Common myeloid progenitor, CD34-positive (primary cell): Measurements from ENCODE around the gene OR52D1.

Experiments
- CTCF ChIA-PET: fragments of 350-600 bp; sonication (Branson Sonifier 250); formaldehyde crosslinking; loops from one replicate; lab custom pipeline; 2021; ENCODE audit warnings: antibody characterized with exemption; lab: Charles Lee
- POLR2A ChIA-PET: fragments of 350-600 bp; sonication (Branson Sonifier 250); formaldehyde crosslinking; loops from one replicate; lab custom pipeline; 2021; ENCODE audit warnings: antibody characterized with exemption; lab: Charles Lee
- DNase-seq, 3 donors: peaks; one replicate each; pipeline versions ENCODE4 v3.0.0 to v3.0.0-alpha.2; 2013
- H3K27ac ChIP-seq, 2 experiments: 1 replicate in 1 of 2; 2 replicates in 1 of 2; pipeline ENCODE4 v1.7.0; 2013; ENCODE audit warnings: inconsistent platforms in 2 of 2, low read length in 2 of 2, mild to moderate bottlenecking in 2 of 2, low read depth in 1 of 2, moderate library complexity in 1 of 2; ENCODE audit not compliant: severe bottlenecking in 2 of 2, insufficient read depth in 1 of 2, poor library complexity in 1 of 2
- H3K27me3 ChIP-seq, 5 experiments: replicated peaks in 2 of 5; 1 replicate in 3 of 5; 2 replicates in 2 of 5; pipeline versions ENCODE4 v1.6.1 to v1.7.0; 2013; ENCODE audit warnings: low read length in 4 of 5, mild to moderate bottlenecking in 2 of 5, moderate library complexity in 2 of 5, inconsistent platforms in 1 of 5; ENCODE audit not compliant: insufficient read depth in 5 of 5, control insufficient read depth in 4 of 5
- H3K36me3 ChIP-seq, 4 experiments: 1 replicate in 2 of 4; 2 replicates in 2 of 4; pipeline versions ENCODE4 v1.6.1 to v1.7.0; 2013; ENCODE audit warnings: low read length in 3 of 4, control low read depth in 1 of 4, mild to moderate bottlenecking in 1 of 4; ENCODE audit not compliant: control insufficient read depth in 4 of 4, insufficient read depth in 4 of 4
- H3K4me1 ChIP-seq, 4 experiments: 1 replicate in 3 of 4; 2 replicates in 1 of 4; pipeline versions ENCODE4 v1.6.1 to v1.7.1; 2013; ENCODE audit warnings: low read length in 3 of 4, mild to moderate bottlenecking in 3 of 4, control low read depth in 1 of 4, inconsistent platforms in 1 of 4, moderate library complexity in 1 of 4; ENCODE audit not compliant: control insufficient read depth in 4 of 4, insufficient read depth in 4 of 4; ENCODE audit errors: control extremely low read depth in 1 of 4
- H3K4me3 ChIP-seq, 7 experiments: 1 replicate in 4 of 7; 2 replicates in 3 of 7; pipeline versions ENCODE4 v1.5.1 to v1.7.0; 2013; ENCODE audit warnings: mild to moderate bottlenecking in 7 of 7, low read length in 6 of 7, moderate library complexity in 6 of 7, inconsistent platforms in 2 of 7, low read depth in 2 of 7, control low read depth in 1 of 7; ENCODE audit not compliant: insufficient read depth in 4 of 7, control insufficient read depth in 1 of 7; ENCODE audit errors: extremely low read depth in 1 of 7
- H3K9me3 ChIP-seq, 5 experiments: 1 replicate in 4 of 5; 2 replicates in 1 of 5; pipeline versions ENCODE4 v1.6.1 to v1.7.1; 2013; ENCODE audit warnings: low read length in 4 of 5, mild to moderate bottlenecking in 2 of 5, inconsistent platforms in 1 of 5, low read depth in 1 of 5, moderate library complexity in 1 of 5; ENCODE audit not compliant: control insufficient read depth in 4 of 5, insufficient read depth in 2 of 5; ENCODE audit errors: control extremely low read depth in 1 of 5
- WGBS: methylation state at CpG from one replicate; pipeline ENCODE4 v1.1.5; 2013; ENCODE audit not compliant: insufficient coverage; 5-methylcytosine and 5-hydroxymethylcytosine counted together

The OR52D1 gene

DNA sequence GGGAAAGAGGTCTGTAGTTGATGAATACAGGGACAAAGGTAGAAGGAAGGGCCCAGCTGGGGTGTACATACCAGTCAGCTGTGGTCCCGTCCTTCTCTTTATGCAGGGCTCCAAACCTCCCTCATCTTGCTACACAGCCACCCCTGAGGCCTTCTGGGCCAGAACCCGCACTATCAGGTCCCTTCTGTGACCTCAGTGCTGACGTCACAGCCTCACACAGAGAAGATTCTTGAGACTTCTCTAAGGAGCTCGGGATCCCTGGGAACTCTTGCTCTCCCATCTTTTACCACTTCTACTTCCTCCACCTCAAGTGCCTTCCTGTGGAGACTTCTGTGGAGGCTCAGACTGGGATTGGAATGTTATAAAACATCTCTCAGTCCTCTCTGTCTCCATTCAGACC, 21.3 kb downstream of the OR52D1 start, which contains the start of gene UBQLN3:
TSS of gene UBQLN3 (minus strand) at position 155 of the 400 bp plus-strand sequence. CDS start 399 bp downstream, outside the sequence.
- Histone ChIP-seq H3K9me3 (no peaks in the 10 kb centered on the region), H3K27ac (no peak within 1 kb of the TSS), H3K36me3 (no peaks in the 10 kb centered on the region), H3K4me1 (no peaks in the 10 kb centered on the region), H3K4me3 (no peak within 1 kb of the TSS), H3K27me3 (peaks cover 0 to 2% (median 0%) of the 10 kb centered on the region in 5 experiments)
- POLR2A ChIA-PET: no interaction called here
- no peak for DNase-seq
- 94% methylated on average over 2 of the region's 4 CpGs for WGBS
- CTCF ChIA-PET: interaction anchor here (0.9 kb wide), 1 partner anchor 224 kb away, joined by 3 read pairs; no protein-coding TSS in a partner anchor

DNA sequence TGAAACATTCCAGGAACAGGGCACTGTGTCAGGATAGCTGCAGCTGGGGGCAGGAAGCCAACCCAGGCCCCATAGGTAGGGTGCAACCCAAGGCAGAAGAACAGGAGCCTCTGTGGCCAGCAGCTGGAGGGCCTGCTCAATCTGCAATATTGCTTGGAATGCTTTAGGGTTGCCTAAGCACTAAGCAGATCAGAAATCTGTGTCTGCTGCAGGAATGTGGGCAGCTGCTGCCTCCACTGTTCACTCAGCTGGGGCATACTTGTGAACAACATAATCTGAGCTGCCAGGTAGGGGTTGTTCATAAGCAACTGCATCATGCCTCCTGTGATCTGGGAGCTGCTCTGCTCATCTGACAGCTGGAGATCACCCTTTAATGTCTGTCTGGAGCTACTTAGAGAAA, 26.4 kb downstream of the OR52D1 start:
- Histone ChIP-seq H3K9me3 (no peaks in the 10 kb centered on the region), H3K4me3 (no peak overlapping the region), H3K36me3 (no peaks in the 10 kb centered on the region), H3K27ac (no peak overlapping the region), H3K4me1 (no peaks in the 10 kb centered on the region), H3K27me3 (no peaks in the 10 kb centered on the region)
- DNase-seq: no peak
- ChIA-PET CTCF (interaction anchor here (1.0 kb wide), 1 partner anchor 13 kb away, joined by 3 read pairs; no protein-coding TSS in a partner anchor), POLR2A (no interaction called here)

DNA sequence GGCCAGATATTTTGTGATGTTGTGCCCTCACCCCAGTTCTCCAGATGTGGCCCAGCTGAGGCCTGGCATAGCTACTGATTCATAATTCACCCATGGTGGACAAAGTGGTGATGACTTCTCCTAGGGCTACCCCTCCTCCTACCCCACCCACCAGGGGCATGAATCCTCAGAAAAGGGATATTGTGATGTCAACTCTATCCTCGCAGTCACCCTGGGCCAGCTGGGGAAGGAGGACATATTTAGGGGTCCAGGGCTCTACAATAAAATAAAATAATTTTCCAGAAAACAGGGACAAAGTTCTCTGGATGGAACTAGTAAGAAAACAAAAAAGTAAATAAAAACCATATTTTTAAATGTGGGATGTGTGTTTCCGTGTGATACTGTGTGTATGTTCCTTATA, 28.1 kb downstream of the OR52D1 start, which contains the start of gene UBQLNL:
TSS of gene UBQLNL (minus strand) at position 101 of the 400 bp plus-strand sequence. CDS start 258 bp downstream, outside the sequence.
- H3K27ac ChIP-seq: no peak within 1 kb of the TSS
- H3K4me3 ChIP-seq: no peak within 1 kb of the TSS
- H3K27me3 ChIP-seq: no peaks in the 10 kb centered on the region
- WGBS: no CpG with 5 or more reads among the region's 2 CpGs
- no peaks in the 10 kb centered on the region for H3K4me1 ChIP-seq
- H3K36me3 ChIP-seq: no peaks in the 10 kb centered on the region
- no peaks in the 10 kb centered on the region for H3K9me3 ChIP-seq
- CTCF ChIA-PET: interaction anchor here (0.7 to 1.3 kb wide), 2 partner anchors 9 to 13 kb away, joined by 3 read pairs; no protein-coding TSS in a partner anchor
- POLR2A ChIA-PET: no interaction called here
- DNase-seq: no peak

DNA sequence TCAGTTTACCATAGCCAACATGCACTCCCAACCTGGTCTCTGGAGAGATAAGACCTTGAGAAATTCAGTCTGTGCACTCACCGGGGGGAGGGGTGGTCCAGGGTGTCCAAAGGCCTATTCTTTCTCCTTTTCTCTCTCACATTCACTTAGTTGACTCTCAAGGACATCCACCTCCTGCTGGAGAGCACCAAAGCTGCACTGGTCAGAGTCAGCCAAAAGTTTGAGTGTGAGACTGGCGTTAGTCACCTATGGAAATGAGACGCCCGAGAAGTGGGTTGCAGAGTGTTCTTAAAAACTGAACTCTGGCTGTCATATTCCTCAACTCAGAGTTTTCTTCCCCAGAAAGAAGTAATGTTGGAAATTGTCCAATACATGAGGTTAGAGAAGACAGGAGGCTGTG, 33.1 kb downstream of the OR52D1 start:
- ChIA-PET POLR2A (no interaction called here), CTCF (no interaction called here)
- Histone ChIP-seq H3K27ac (no peak overlapping the region), H3K27me3 (no peaks in the 10 kb centered on the region), H3K4me3 (no peak overlapping the region), H3K4me1 (no peaks in the 10 kb centered on the region), H3K36me3 (no peaks in the 10 kb centered on the region), H3K9me3 (no peaks in the 10 kb centered on the region)
- no peak for DNase-seq
- WGBS: 100% methylated on average over 1 of the region's 4 CpGs

DNA sequence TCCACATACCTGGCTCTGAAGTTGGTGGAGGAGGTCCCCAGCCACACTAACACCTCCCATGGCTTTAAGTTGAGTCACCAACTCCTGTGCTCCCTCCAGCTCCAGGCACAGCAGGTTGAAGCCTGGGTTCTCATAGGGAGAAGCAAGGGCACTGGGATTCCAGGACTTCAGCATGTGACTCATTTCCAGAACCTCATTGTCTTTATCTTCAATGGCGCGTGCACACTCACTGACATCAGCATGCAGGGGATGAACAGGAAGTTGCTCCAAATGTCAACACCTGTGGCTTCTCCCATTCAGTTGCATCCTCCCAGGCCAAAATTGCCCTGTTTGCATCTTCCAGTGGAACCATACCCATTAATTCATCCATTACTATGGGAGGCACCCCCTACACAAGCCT, 33.8 kb downstream of the OR52D1 start:
- Histone ChIP-seq H3K9me3 (no peaks in the 10 kb centered on the region), H3K27ac (no peak overlapping the region), H3K27me3 (no peaks in the 10 kb centered on the region), H3K4me1 (no peaks in the 10 kb centered on the region), H3K36me3 (no peaks in the 10 kb centered on the region), H3K4me3 (no peak overlapping the region)
- ChIA-PET POLR2A (no interaction called here), CTCF (no interaction called here)
- DNase-seq: no peak
- 100% methylated on average over 2 of the region's 2 CpGs for WGBS

DNA sequence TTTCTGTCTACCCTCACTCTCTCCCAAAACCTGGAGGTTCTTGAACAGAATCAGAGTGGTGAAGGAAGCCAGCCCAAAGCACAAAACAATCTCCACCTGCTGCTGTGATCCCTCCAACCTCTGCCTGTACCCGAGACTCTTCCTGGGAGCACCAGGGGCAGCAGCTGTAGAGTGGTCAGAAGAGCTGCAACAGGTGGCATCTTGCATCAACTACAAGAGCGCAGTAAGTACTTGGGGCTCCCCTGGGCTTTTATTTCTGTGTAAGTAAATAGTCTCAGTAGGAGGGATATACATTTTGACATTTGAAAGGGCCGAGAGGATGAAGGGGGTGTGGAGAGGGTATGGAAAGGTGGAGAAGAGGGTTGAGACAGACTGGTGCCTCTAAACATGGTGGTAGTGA, 36.3 kb downstream of the OR52D1 start:
- CTCF ChIA-PET: no interaction called here
- no peak for DNase-seq
- no peak overlapping the region for H3K27ac ChIP-seq
- H3K4me1 ChIP-seq: no peaks in the 10 kb centered on the region
- H3K27me3 ChIP-seq: no peaks in the 10 kb centered on the region
- H3K9me3 ChIP-seq: no peaks in the 10 kb centered on the region
- POLR2A ChIA-PET: no interaction called here
- WGBS: 100% methylated on average over 3 of the region's 3 CpGs
- no peak overlapping the region for H3K4me3 ChIP-seq
- no peaks in the 10 kb centered on the region for H3K36me3 ChIP-seq

DNA sequence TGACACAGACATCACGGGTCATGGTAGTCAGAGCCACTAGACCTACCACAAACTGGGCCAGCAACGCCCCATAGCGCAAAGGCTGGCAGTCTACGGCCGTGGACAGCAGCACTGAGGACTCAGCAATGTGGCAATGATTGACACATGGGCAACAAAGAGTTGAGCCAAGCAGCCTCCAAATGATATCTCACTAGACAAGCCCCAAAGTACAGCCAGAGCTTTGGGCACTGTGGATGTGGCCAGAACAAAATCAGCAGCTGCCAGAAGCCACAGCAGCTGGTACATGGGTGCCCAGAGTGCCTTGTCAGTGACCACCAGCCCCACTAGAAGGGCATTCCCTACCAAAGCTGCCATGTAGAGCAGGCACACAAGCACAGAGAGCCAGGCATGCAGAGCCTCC, 39.2 kb downstream of the OR52D1 start:
- DNase-seq: peak in 2 of 3 donors; percentile 10 to 26
- Histone ChIP-seq H3K36me3 (no peaks in the 10 kb centered on the region), H3K27ac (no peak overlapping the region), H3K9me3 (no peaks in the 10 kb centered on the region), H3K4me3 (no peak overlapping the region), H3K27me3 (no peaks in the 10 kb centered on the region), H3K4me1 (no peaks in the 10 kb centered on the region)
- ChIA-PET POLR2A (no interaction called here), CTCF (interaction anchor here (1.2 kb wide), 1 partner anchor 13 kb away, joined by 3 read pairs; no protein-coding TSS in a partner anchor)
- WGBS: 93% methylated on average over 3 of the region's 5 CpGs
